Stimulated activated naive CD4-positive, alpha-beta T cell treated with Interleukin-2 at 50 U/mL for 16 hours (primary cell): Measurements from ENCODE around the gene FOXB1.

Experiments
- DNase-seq: peaks from one replicate; lab custom pipeline; 2025; lab: John Stamatoyannopoulos, UW

FOXB1 gene

GRCh38 chr15:59998950-59999611 is 5.0 kb upstream of the FOXB1 start:
- no peak for DNase-seq

- no peak for DNase-seq
Observed at GRCh38 chr15:59999612-60000112, 4.4 kb upstream of the FOXB1 start.

- DNase-seq: no peak
Observed at GRCh38 chr15:60000113-60000823, 3.8 kb upstream of the FOXB1 start.

GRCh38 chr15:60000824-60001609 is 3.1 kb upstream of the FOXB1 start:
- DNase-seq: no peak

GRCh38 chr15:60001610-60002527 is 2.2 kb upstream of the FOXB1 start:
- DNase-seq: no peak

GRCh38 chr15:60002528-60003218 is 1.4 kb upstream of the FOXB1 start:
- DNase-seq: no peak

GRCh38 chr15:60003243-60004008 is 685 bp upstream of the FOXB1 start:
- DNase-seq: no peak

- DNase-seq: peak; percentile 38
Observed at GRCh38 chr15:60004846-60005351, 788 bp downstream of the FOXB1 start.

- DNase-seq: no peak
Observed at GRCh38 chr15:60005352-60006202, 1.5 kb downstream of the FOXB1 start.

GRCh38 chr15:60006203-60006862 is 2.2 kb downstream of the FOXB1 start:
- DNase-seq: peak; percentile 69

- no peak for DNase-seq
Observed at GRCh38 chr15:60006873-60007272, 2.8 kb downstream of the FOXB1 start.

GRCh38 chr15:60009124-60009960 is 5.2 kb downstream of the FOXB1 start:
- DNase-seq: no peak

GRCh38 chr15:60009980-60010732 is 6.0 kb downstream of the FOXB1 start:
- DNase-seq: no peak

- no peak for DNase-seq
Observed at GRCh38 chr15:60010858-60011257, 6.7 kb downstream of the FOXB1 start.

GRCh38 chr15:60012695-60013094 is 8.6 kb downstream of the FOXB1 start:
- no peak for DNase-seq

GRCh38 chr15:60017538-60018520 is 13.7 kb downstream of the FOXB1 start:
- no peak for DNase-seq
